Tibial artery (tissue), 4 donors: Measurements from ENCODE around the gene MAPK12.

Experiments used
- DNase-seq, 2 donors: peaks; one replicate each; pipeline ENCODE4 v3.0.0-alpha.2; 2019
- H3K27ac ChIP-seq, 2 donors: fragments of 200-600 bp; sonication (generic) in 1 of 2; 1 replicate in 1 of 2; 2 replicates in 1 of 2; pipeline ENCODE4 v1.5.1; 2018 to 2019; ENCODE audit warnings: mild to moderate bottlenecking in 1 of 2
- H3K27me3 ChIP-seq, 2 donors: fragments of 200-600 bp; sonication (generic) in 1 of 2; one replicate each; pipeline versions ENCODE4 v1.5.1 to v1.6.0; 2016 to 2019
- H3K36me3 ChIP-seq, 3 donors: fragments of 200-600 bp; sonication (generic) in 2 of 3; one replicate each; pipeline ENCODE4 v1.5.1; 2016 to 2019; ENCODE audit warnings: mild to moderate bottlenecking in 2 of 3
- H3K4me1 ChIP-seq, 4 donors: fragments of 200-600 bp; sonication (generic) in 2 of 4; 1 replicate in 3 of 4; 2 replicates in 1 of 4; pipeline ENCODE4 v1.5.1; 2016 to 2019
- H3K4me3 ChIP-seq, 2 donors: fragments of 200-600 bp; sonication (generic) in 1 of 2; 1 replicate in 1 of 2; 2 replicates in 1 of 2; pipeline ENCODE4 v1.5.1; 2018 to 2019; ENCODE audit warnings: mild to moderate bottlenecking in 2 of 2
- H3K9me3 ChIP-seq, 3 donors: fragments of 200-600 bp; sonication (generic) in 1 of 3; one replicate each; pipeline ENCODE4 v1.5.1; 2016 to 2019
- CTCF ChIP-seq, 2 experiments: fragments of 200-600 bp in 1 of 2; fragments of 450-650 bp in 1 of 2; IDR thresholded peaks; one replicate each; pipeline ENCODE4 v1.5.1; 2017 to 2019; ENCODE audit warnings: antibody characterized with exemption in 2 of 2, mild to moderate bottlenecking in 1 of 2, moderate library complexity in 1 of 2
- intact Hi-C: fragments of 100-400 bp; cut with DNase I; formaldehyde crosslinking; loops from one replicate; pipeline ENCODE4 v1.15.0; 2023; ENCODE audit warnings: low total_unique reads

Gene MAPK12

DNA sequence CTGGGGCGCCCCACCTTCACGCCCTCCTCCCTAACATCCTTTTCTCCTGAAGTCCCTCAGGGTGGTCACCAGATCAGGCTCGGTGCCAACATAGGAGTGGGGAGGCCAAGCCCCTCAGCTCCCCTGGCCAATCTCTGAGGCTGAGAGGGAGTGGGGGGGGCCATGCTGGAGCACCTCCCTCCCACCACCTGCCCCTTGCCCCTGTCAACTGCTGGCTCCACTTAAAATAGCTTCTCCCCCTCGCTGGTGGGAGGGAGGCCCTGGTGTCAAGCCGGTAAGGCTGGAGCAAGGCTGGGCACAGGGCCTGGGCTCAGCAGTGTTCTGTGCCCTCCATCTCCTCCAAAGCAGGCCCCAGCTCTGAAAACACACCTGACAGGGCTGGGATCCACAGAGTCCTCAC, 41.1 kb upstream of the MAPK12 start:
- H3K4me1 ChIP-seq: peaks cover 25 to 83% (median 81%) of the 10 kb centered on the region in 4 donors
- H3K36me3 ChIP-seq: peaks cover 0 to 5% (median 0%) of the 10 kb centered on the region in 3 donors
- TF ChIP-seq CTCF (IDR thresholded peaks at IDR 0.05): no peak
- H3K9me3 ChIP-seq: no peaks in the 10 kb centered on the region
- no peaks in the 10 kb centered on the region for H3K27me3 ChIP-seq
- H3K4me3 ChIP-seq: no peak overlapping the region
- intact Hi-C loops: loop anchor here (10.0 kb wide), 1 partner anchor 338 kb away; the partner anchor contains the start of gene PIM3
- no peak for DNase-seq
- peak overlapping the region; percentile 92 to 95 for H3K27ac ChIP-seq

GRCh38 chr22:50302041-50302541, 40.6 kb upstream of the MAPK12 start:
- intact Hi-C loops: loop anchor here (10.0 kb wide), 1 partner anchor 337 kb away; the partner anchor contains the start of gene PIM3
- no peak for DNase-seq
- H3K4me3 ChIP-seq: peak overlapping the region in 1 of 2 donors; percentile 46

DNA sequence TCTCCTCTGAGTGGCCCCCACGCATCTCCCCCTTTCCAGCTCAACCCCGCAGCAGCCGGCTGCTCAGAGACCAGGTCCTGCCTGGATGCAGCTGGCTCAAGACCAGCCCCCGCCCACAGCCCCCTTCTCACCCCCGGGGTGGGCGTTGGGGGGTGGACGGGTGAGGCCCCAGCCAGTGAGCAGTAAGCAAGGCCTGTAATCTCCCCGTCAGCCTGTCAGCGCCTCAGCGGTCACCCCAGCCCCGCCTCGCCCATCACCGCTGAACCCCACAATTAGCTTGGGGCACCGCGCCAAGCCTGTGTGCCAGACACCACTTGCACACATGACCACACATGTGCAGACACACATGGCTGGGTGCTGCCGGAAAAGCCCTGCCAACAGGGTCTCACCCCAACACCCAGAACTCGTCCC, 40.1 kb upstream of the MAPK12 start:
- peak overlapping the region; percentile 92 to 95 for H3K27ac ChIP-seq
- TF ChIP-seq CTCF (IDR thresholded peaks at IDR 0.05): no peak

More at GRCh38 chr22:50302041-50302541, 40.6 kb upstream of the MAPK12 start:
- H3K27me3 ChIP-seq: no peaks in the 10 kb centered on the region
- no peak for TF ChIP-seq CTCF (IDR thresholded peaks at IDR 0.05)
- H3K4me1 ChIP-seq: peaks cover 25 to 88% (median 86%) of the 10 kb centered on the region in 4 donors
- peaks cover 0 to 5% (median 0%) of the 10 kb centered on the region in 3 donors for H3K36me3 ChIP-seq
- H3K27ac ChIP-seq: peak overlapping the region; percentile 92 to 95
- H3K9me3 ChIP-seq: no peaks in the 10 kb centered on the region

GRCh38 chr22:50300620-50301257, 39.3 kb upstream of the MAPK12 start:
- peak overlapping the region; percentile 46 to 47 for H3K4me3 ChIP-seq
- no peak for TF ChIP-seq CTCF (IDR thresholded peaks at IDR 0.05)
- peaks cover 25 to 100% (median 96%) of the 10 kb centered on the region in 4 donors for H3K4me1 ChIP-seq
- intact Hi-C loops: loop anchor here (10.0 kb wide), 1 partner anchor 336 kb away; the partner anchor contains the start of gene PIM3
- H3K27me3 ChIP-seq: no peaks in the 10 kb centered on the region
- H3K36me3 ChIP-seq: peaks cover 0 to 5% (median 0%) of the 10 kb centered on the region in 3 donors
- no peak for DNase-seq
- H3K9me3 ChIP-seq: no peaks in the 10 kb centered on the region
- peak overlapping the region; percentile 92 to 95 for H3K27ac ChIP-seq

More for the DNA sequence above, 40.1 kb upstream of the MAPK12 start:
- Histone ChIP-seq H3K27me3 (no peaks in the 10 kb centered on the region), H3K4me1 (peaks cover 25 to 93% (median 91%) of the 10 kb centered on the region in 4 donors), H3K4me3 (peak overlapping the region; percentile 2 to 46), H3K36me3 (peaks cover 0 to 5% (median 0%) of the 10 kb centered on the region in 3 donors), H3K9me3 (no peaks in the 10 kb centered on the region)
- no peak for DNase-seq
- intact Hi-C loops: loop anchor here (10.0 kb wide), 1 partner anchor 337 kb away; the partner anchor contains the start of gene PIM3

GRCh38 chr22:50299785-50300619, 38.5 kb upstream of the MAPK12 start:
- H3K9me3 ChIP-seq: no peaks in the 10 kb centered on the region
- H3K4me3 ChIP-seq: peak overlapping the region; percentile 46 to 47
- peaks cover 0 to 5% (median 0%) of the 10 kb centered on the region in 3 donors for H3K36me3 ChIP-seq
- H3K27ac ChIP-seq: peak overlapping the region; percentile 92 to 95
- H3K27me3 ChIP-seq: no peaks in the 10 kb centered on the region
- H3K4me1 ChIP-seq: peaks cover 24 to 100% (median 92%) of the 10 kb centered on the region in 4 donors
- intact Hi-C loops: loop anchor here (10.0 kb wide), 1 partner anchor 335 kb away; the partner anchor contains the start of gene PIM3
- TF ChIP-seq CTCF (IDR thresholded peaks at IDR 0.05): no peak
- no peak for DNase-seq
